ENCODE data around the gene SHFL.

Gene SHFL

GRCh38 chr19:10126213-10126639 lies 40.1 kb downstream of the SHFL start:
- H3K36me3 ChIP-seq = peaks cover 0 to 11% (median 10%) of the 10 kb centered on the region in 3 donors
- intact Hi-C loops (cut with DNase I; ENCODE audit: low total_unique reads) = no loop called here
- no peaks in the 10 kb centered on the region for H3K9me3 ChIP-seq
- no peaks in the 10 kb centered on the region for H3K27me3 ChIP-seq
- DNase-seq = no peak
- no peak overlapping the region for H3K4me3 ChIP-seq
- no peak overlapping the region for H3K27ac ChIP-seq
- peaks cover 0 to 15% (median 5%) of the 10 kb centered on the region in 4 donors for H3K4me1 ChIP-seq
- no peak for TF ChIP-seq CTCF (IDR thresholded peaks at IDR 0.05)

- no peak for TF ChIP-seq CTCF (IDR thresholded peaks at IDR 0.05)
- no peak for DNase-seq
- Histone ChIP-seq H3K4me1 (no peaks in the 10 kb centered on the region), H3K9me3 (no peaks in the 10 kb centered on the region), H3K27me3 (no peaks in the 10 kb centered on the region), H3K36me3 (peaks cover 48 to 77% (median 62%) of the 10 kb centered on the region in 3 donors), H3K27ac (no peak overlapping the region), H3K4me3 (no peak overlapping the region)
- intact Hi-C loops (cut with DNase I; ENCODE audit: low total_unique reads) = no loop called here
These were observed 46.8 kb downstream of the SHFL start for GRCh38 chr19:10132905-10133304.

DNA sequence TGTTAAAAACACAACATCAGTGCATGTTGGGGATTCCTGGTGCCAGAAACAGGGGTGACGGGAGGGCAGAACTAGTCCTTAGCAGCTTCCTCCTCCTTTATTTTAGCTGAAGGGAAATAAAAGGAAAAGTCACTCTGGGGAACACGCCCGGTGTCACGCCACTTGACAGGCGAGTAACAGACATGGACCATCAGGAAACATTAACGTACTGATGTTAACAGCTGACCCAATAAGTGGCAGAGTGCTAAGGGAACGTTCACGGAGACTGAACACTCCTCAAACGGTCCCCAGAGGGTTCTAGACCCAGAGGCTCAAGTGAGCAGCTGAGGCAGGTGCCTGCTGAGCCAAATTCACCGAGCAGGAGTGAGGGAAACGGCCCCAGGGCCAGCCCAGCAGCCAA lies 47.5 kb downstream of the SHFL start:
- H3K27me3 ChIP-seq = no peaks in the 10 kb centered on the region
- no peaks in the 10 kb centered on the region for H3K9me3 ChIP-seq
- no peak overlapping the region for H3K27ac ChIP-seq
- intact Hi-C loops (cut with DNase I; ENCODE audit: low total_unique reads) = no loop called here
- no peaks in the 10 kb centered on the region for H3K4me1 ChIP-seq
- no peak overlapping the region for H3K4me3 ChIP-seq
- no peak for DNase-seq
- H3K36me3 ChIP-seq = peaks cover 50 to 84% (median 62%) of the 10 kb centered on the region in 3 donors
- no peak for TF ChIP-seq CTCF (IDR thresholded peaks at IDR 0.05)

DNA sequence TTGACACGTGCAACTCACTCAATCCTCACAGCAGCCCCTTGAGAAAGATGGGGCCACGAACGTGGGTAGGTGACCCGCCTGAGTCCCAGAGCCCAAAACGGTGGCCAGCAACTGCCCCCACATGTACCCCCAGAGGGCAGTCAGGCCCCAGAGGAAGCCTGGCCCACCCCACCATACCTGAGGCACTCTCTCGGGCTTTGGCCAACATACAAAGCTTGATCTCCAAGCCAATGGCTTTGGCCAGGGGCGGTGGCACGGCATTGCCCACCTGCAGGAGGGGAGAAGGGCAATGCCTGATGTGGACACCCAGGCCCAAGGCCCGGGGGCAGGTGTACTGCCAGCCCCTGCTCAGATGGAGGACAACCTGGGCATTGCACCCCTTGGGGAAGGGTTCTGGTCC lies 47.9 kb downstream of the SHFL start:
- Histone ChIP-seq H3K27ac (no peak overlapping the region), H3K36me3 (peaks cover 50 to 89% (median 63%) of the 10 kb centered on the region in 3 donors), H3K27me3 (no peaks in the 10 kb centered on the region), H3K4me1 (no peaks in the 10 kb centered on the region), H3K4me3 (no peak overlapping the region), H3K9me3 (no peaks in the 10 kb centered on the region)
- no peak for TF ChIP-seq CTCF (IDR thresholded peaks at IDR 0.05)
- no peak for DNase-seq
- intact Hi-C loops (cut with DNase I; ENCODE audit: low total_unique reads) = no loop called here

DNA sequence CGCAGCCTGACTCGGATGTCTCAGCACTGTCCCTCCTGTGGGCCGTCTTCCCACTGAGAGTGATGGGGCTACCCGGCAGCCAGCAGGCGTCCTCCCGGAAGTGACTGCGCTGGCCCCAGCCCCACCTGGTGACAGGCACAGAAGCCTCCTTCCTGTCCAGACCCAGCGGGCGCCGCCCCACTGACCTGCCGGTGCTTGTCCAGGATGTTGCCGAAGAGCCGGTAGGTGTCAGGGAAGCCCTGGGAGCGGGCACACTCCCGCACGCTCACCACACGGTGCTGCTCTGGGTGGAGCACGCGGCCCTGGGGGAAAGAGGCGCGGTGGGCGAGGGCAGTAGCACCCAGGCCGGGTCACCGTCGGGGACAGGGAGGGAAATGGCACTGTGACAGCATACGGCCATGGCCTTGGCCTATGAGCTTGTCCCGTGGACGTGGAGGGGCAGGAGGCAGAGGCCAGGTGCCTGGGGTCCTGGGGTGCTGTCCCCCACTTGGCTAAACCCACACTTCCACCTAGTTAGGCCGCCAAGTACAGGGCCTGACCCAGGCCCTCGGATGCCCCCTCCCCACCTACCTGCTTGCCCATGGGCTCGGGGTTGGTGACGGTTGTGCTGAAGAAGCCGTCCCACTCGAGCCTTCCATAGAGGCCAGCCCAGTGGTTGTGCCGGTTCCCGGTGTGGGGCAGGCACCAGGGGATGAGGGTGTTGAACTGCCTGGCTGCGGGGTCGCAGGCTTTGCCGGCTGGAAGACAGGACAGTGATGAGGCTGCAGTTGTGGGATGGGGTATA lies 49.6 kb downstream of the SHFL start:
- TF ChIP-seq CTCF (IDR thresholded peaks at IDR 0.05) = no peak
- Histone ChIP-seq H3K27ac (no peak overlapping the region), H3K9me3 (no peaks in the 10 kb centered on the region), H3K4me3 (no peak overlapping the region), H3K36me3 (peaks cover 61 to 100% (median 80%) of the 10 kb centered on the region in 3 donors), H3K27me3 (no peaks in the 10 kb centered on the region), H3K4me1 (no peaks in the 10 kb centered on the region)
- DNase-seq = no peak
- intact Hi-C loops (cut with DNase I; ENCODE audit: low total_unique reads) = no loop called here
